Peyer's patch (tissue), 4 donors: ENCODE data around the gene IRF3. TPM values are rescaled to one million over a fixed set of nuclear protein-coding genes. Genes with fewer than 3 reads are reported as not detected.
"Not testable (repeated sequence)": the region's sequence is repeated elsewhere in the genome, so short reads cannot be mapped to it uniquely, and the experiment has no call there.

ENCODE experiments used
- DNase-seq, 3 donors: peaks; one replicate each; pipeline ENCODE4 v3.0.0-alpha.2; 2017 to 2019
- H3K27ac ChIP-seq, 4 donors: fragments of 200-600 bp; sonication (generic); one replicate each; pipeline ENCODE4 v1.5.1; 2016 to 2019
- H3K27me3 ChIP-seq, 2 donors: fragments of 200-600 bp; sonication (generic); one replicate each; pipeline ENCODE4 v1.5.1; 2019
- H3K36me3 ChIP-seq, 3 donors: fragments of 200-600 bp; sonication (generic); one replicate each; pipeline ENCODE4 v1.5.1; 2016 to 2019
- H3K4me1 ChIP-seq, 4 donors: fragments of 200-600 bp; sonication (generic); one replicate each; pipeline ENCODE4 v1.5.1; 2016 to 2019
- H3K4me3 ChIP-seq, 4 donors: fragments of 200-600 bp; sonication (generic); 1 replicate in 3 of 4; 2 replicates in 1 of 4; pipeline ENCODE4 v1.5.1; 2016 to 2019; ENCODE audit warnings: mild to moderate bottlenecking in 1 of 4
- H3K9me3 ChIP-seq, 4 donors: fragments of 200-600 bp; sonication (generic); one replicate each; pipeline ENCODE4 v1.5.1; 2016 to 2019; ENCODE audit warnings: mild to moderate bottlenecking in 1 of 4
- CTCF ChIP-seq, 6 experiments: fragments of 450-650 bp in 4 of 6; fragments of 200-600 bp in 2 of 6; sonication (generic) in 1 of 6; IDR thresholded peaks; one replicate each; pipeline ENCODE4 v1.5.1; 2017 to 2019; ENCODE audit warnings: antibody characterized with exemption in 6 of 6, mild to moderate bottlenecking in 3 of 6, moderate library complexity in 1 of 6
- POLR2A ChIP-seq, 2 donors: fragments of 450-650 bp; IDR thresholded peaks; one replicate each; pipeline ENCODE4 v1.5.1; 2017; ENCODE audit warnings: antibody characterized with exemption in 2 of 2, mild to moderate bottlenecking in 2 of 2, moderate library complexity in 2 of 2
- total RNA-seq, 4 donors: library from RNA; depleted of rRNA; stranded (reverse); fragments of >200 nt; gene quantifications; one replicate each; pipeline ENCODE4 v1.1.0, GENCODE V29; 2016

The IRF3 gene
- total RNA-seq, 4 donors from 2014 or later = 98.6 to 131 (median 120) TPM

DNA sequence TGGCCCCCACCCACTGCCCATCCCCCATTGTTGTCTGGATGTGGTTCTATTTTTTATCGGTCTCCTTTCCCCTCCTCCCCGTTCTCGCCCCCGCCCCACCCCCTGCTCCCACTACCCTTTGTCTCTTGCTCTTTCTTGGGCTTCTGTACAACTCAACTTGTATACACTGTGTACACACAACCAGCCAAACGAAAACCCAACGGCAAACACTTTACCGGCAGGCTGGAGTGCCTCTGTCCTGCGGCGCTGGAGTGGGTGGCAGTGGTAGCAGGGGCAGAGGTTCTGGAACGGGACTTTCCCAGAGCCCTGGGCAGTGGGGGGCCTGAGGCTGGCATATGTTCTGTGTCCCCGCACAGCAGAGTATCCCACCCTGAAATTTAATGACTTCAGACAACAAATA is 39.4 kb downstream of the IRF3 start:
- DNase-seq = no peak
- H3K4me1 ChIP-seq = peaks cover 0 to 6% (median 0%) of the 10 kb centered on the region in 4 donors
- H3K27ac ChIP-seq = no peak overlapping the region
- H3K36me3 ChIP-seq = peaks cover 0 to 33% (median 0%) of the 10 kb centered on the region in 3 donors
- H3K4me3 ChIP-seq = no peak overlapping the region
- TF ChIP-seq CTCF (IDR thresholded peaks at IDR 0.05) = no peak
- TF ChIP-seq POLR2A (IDR thresholded peaks at IDR 0.05) = no peak
- H3K9me3 ChIP-seq = no peaks in the 10 kb centered on the region
- no peaks in the 10 kb centered on the region for H3K27me3 ChIP-seq

- TF ChIP-seq POLR2A (IDR thresholded peaks at IDR 0.05) (no peak), CTCF (IDR thresholded peaks at IDR 0.05) (no peak)
- no peaks in the 10 kb centered on the region for H3K27me3 ChIP-seq
- H3K27ac ChIP-seq = no peak overlapping the region
- H3K4me1 ChIP-seq = no peaks in the 10 kb centered on the region
- peaks cover 0 to 43% (median 0%) of the 10 kb centered on the region in 3 donors for H3K36me3 ChIP-seq
- H3K9me3 ChIP-seq = no peaks in the 10 kb centered on the region
- no peak for DNase-seq
- no peak overlapping the region for H3K4me3 ChIP-seq
Observed at GRCh38 chr19:49624967-49625910, 40.4 kb downstream of the IRF3 start.

- H3K27me3 ChIP-seq, H3K4me1 ChIP-seq, H3K9me3 ChIP-seq, H3K27ac ChIP-seq, DNase-seq, H3K4me3 ChIP-seq: not testable (repeated sequence)
- peaks cover 0 to 80% (median 0%) of the 10 kb centered on the region in 3 donors for H3K36me3 ChIP-seq
Observed at GRCh38 chr19:49617860-49618259, 47.8 kb downstream of the IRF3 start.

DNA sequence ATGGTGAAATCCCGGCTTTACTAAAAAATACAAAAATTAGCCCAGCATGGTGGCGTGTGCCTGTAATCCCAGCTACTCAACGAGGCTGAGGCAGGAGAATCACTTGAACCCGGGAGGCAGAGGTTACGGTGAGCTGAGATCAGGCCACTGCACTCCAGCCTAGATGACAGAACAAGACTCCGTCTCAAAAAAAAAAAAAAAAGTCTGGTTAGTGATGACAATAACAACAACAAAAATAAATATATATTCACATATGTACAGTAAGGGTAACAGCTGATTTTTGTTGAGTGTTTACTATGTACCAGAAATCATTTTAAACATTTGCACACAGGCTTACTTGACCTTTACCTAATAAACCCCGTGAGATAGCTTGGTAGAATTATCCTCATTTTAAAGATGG is 48.7 kb downstream of the IRF3 start:
- no peak for DNase-seq
- Histone ChIP-seq H3K36me3 (peaks cover 0 to 76% (median 0%) of the 10 kb centered on the region in 3 donors), H3K27me3 (no peaks in the 10 kb centered on the region)

DNA sequence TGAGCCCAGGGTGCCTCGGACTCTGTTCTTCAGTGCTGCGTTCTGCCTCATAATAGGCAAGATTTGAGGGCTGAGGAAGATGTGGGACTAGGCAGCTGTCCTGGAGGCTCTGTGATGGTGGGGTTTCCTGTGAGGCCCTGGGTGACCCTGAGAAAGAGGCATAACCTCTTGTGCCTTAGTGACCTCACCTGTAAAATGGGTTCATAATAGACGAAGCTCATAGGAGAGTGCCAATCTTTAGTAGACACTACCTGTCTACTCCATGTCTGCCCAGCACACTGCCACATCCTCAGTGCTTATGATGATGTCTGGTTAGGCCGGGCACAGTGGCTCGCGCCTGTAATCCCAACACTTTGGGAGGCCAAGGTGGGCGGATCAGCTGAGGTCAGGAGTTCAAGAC is 49.1 kb downstream of the IRF3 start:
- no peak for TF ChIP-seq POLR2A (IDR thresholded peaks at IDR 0.05)
- TF ChIP-seq CTCF (IDR thresholded peaks at IDR 0.05) = no peak
- peaks cover 0 to 73% (median 0%) of the 10 kb centered on the region in 3 donors for H3K36me3 ChIP-seq

More for the DNA sequence above, 48.7 kb downstream of the IRF3 start:
- no peaks in the 10 kb centered on the region for H3K9me3 ChIP-seq
- no peak overlapping the region for H3K4me3 ChIP-seq
- no peaks in the 10 kb centered on the region for H3K4me1 ChIP-seq
- no peak overlapping the region for H3K27ac ChIP-seq
- no peak for TF ChIP-seq CTCF (IDR thresholded peaks at IDR 0.05)
- no peak for TF ChIP-seq POLR2A (IDR thresholded peaks at IDR 0.05)

DNA sequence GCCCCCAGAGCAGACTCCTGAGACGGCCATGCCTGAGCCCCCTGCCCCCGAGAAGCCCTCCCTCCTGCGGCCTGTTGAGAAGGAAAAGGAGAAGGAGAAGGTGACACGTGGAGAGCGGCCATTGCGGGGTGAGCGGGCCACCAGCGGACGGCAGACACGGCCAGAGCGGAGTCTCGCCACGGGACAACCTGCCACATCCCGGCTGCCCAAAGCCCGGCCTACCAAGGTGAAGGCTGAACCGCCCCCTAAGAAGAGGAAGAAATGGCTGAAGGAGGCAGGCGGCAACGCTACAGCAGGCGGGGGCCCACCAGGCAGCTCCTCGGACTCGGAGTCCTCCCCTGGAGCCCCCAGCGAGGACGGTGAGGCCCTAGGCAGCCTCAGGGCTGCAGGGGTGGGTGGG is 49.8 kb downstream of the IRF3 start:
- H3K36me3 ChIP-seq = peaks cover 0 to 71% (median 0%) of the 10 kb centered on the region in 3 donors
- H3K4me1 ChIP-seq = no peaks in the 10 kb centered on the region
- TF ChIP-seq CTCF (IDR thresholded peaks at IDR 0.05) = no peak
- TF ChIP-seq POLR2A (IDR thresholded peaks at IDR 0.05) = no peak
- no peaks in the 10 kb centered on the region for H3K27me3 ChIP-seq
- no peaks in the 10 kb centered on the region for H3K9me3 ChIP-seq
- H3K27ac ChIP-seq = no peak overlapping the region
- no peak for DNase-seq
- no peak overlapping the region for H3K4me3 ChIP-seq

More for the DNA sequence above, 49.1 kb downstream of the IRF3 start:
- H3K9me3 ChIP-seq = no peaks in the 10 kb centered on the region
- DNase-seq = no peak
- no peaks in the 10 kb centered on the region for H3K27me3 ChIP-seq
- H3K4me3 ChIP-seq = no peak overlapping the region
- H3K27ac ChIP-seq = no peak overlapping the region
- no peaks in the 10 kb centered on the region for H3K4me1 ChIP-seq
